HG03196 (cell line): ENCODE results near the gene TMC8.
"Not testable (repeated sequence)": the region's sequence is repeated elsewhere in the genome, so short reads cannot be mapped to it uniquely, and the experiment has no call there.

Source experiments
- ATAC-seq: cut with Tn5 transposase; IDR thresholded peaks from one replicate; pipeline ENCODE4 v1.9.1; 2021; ENCODE audit not compliant: unreplicated experiment

Gene TMC8

DNA sequence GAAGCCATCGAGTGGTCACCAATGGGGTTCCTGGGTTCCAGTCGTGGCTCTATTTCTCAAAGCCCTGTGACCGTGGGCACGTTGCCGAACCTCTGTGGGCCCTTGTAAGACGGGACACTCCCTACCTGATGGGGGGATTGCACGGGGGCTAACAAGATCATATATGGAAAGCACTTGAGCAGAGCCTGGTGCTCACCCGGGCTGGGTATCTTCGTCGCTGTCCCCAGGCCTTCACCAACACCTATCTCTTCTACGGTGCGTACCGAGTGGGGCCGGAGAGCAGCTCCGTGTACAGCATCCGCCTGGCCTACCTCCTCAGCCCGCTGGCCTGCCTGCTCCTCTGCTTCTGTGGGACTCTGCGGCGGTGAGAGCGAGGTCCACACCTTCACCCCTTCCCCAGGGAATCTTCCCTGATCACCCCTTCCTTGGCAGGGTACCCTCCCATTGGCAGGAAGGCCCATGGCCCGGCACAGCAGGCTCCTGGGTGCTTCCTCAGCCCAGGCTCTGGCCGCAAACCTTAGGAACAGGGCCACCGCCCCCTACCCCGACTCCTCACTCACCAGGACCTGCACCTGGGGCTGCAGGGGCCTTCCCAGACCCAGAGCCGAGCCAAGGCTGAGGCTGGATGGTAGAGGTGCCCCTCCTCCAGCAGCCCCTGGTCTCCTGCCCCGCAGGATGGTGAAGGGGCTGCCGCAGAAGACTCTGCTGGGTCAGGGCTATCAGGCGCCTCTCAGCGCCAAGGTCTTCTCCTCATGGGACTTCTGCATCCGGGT lies 2.8 kb downstream of the TMC8 start:
- no peak for ATAC-seq

DNA sequence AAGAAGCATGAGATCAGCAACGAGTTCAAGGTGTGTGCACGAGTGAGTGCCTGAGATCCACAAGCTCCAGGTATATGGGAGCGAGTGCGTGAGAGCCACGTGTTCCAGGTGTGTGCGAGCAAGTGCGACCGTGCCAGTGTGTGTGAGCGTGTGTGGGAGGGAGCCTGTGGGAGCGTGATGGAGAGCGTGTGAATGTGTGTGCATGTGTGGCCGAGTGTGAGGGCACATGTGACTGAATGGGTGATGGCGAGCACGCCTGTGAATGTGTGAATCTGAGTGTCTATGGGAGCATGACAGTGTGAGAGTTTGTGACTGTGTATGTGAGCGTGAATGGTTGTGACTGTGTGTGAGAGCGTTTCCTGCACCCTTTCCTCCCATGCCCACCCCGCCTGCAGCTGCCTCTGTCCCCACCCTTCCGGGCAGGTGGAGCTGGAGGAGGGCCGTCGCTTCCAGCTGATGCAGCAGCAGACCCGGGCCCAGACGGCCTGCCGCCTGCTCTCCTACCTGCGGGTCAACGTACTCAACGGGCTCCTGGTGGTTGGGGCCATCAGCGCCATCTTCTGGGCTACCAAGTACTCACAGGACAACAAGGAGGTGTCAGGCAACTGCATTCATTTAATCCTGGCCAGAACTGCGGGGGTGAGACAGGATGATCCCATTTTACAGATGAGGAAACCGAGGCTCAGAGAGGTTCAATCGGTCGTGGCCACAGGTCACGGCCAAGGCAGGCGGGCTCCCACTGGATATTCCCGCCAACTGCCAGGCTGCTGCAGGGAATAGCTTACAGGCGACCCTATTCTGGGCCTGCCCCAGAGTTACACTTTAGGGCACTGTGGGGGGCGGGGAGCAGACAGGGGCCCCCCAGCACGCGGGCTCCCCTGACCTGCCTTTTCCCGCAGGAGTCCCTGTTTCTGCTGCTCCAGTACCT lies 3.7 kb downstream of the TMC8 start:
- ATAC-seq, result no peak

DNA sequence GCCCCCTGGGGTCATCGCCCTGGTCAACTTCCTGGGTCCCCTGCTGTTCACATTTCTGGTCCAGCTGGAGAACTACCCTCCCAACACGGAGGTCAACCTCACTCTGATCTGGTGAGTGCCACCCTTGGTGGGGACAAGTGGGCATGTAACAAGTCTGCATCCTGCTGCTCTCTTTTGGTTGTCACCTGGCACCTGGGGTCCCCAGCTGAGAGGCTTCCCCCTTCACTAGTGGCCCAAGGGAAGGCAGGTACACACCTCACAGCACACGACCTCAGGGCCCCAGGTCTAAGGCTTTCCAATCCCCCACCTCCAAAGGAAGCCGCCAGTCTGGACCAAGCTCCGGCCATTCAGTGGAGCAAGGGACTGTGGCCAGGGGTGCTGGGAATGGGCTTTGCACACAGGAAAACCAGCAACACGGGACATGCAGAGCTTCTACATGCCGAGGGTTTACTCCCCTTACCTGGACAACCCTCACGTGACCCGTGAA lies 4.4 kb downstream of the TMC8 start:
- no peak for ATAC-seq

DNA sequence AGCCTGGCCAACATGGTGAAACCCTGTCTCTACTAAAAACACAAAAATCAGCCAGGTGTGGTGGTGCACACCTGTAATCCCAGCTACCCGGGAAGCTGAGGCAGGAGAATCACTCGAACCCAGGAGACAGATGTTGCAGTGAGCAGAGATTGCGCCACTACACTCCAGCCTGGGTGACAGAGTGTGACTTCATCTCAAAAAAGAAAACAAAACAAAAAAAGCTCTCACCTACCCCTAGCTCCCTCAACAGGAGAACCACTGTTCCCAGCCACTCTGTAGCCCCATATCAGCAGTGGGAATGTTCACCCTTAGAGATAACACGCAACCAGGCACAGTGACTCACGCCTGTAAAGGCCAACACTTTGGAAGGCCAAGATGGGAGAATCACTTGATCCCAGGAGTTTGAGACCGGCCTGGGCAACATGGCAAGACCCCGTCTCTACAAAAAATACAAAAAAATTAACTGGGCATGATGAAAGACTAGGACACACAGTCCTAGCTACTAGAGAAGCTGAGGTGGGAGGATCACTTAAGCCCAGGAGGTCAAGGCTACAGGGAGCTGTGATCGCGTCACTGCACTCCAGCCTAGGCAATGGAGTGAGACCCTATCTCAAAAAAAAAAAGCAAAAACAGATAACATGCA lies 5.4 kb downstream of the TMC8 start:
- no peak for ATAC-seq

DNA sequence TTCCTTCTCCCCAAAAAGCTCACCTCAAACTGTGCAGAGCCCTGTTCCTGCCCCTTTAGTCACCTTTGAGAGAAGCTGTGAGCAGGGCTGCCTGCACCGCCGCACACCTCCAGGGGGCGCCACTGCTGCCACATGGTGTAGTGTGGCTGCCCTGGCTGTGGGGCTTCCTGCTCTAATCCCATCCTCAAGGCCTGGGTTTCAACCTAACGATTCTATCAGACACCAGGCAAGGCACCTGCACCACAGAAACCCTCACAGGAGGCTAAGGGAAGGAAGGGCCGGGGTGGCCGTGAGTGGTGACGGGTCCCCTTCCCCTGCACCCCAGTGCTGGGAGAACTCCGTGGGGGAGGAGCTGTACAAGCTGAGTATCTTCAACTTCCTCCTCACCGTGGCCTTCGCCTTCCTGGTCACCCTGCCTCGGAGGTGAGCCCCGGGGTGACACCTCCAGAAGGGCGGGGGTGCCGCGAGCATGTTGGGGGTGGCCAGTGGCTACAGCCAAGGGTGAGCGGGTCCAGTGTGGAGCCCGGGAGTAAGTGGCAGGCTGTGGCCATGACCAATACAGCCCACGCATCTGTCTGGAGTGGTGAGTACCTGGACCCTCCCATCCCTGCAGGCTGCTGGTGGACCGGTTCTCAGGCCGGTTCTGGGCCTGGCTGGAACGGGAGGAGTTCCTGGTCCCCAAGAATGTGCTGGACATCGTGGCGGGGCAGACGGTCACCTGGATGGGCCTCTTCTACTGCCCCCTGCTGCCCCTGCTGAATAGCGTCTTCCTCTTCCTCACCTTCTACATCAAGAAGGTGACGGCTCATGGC lies 7.0 kb downstream of the TMC8 start:
- no peak for ATAC-seq

DNA sequence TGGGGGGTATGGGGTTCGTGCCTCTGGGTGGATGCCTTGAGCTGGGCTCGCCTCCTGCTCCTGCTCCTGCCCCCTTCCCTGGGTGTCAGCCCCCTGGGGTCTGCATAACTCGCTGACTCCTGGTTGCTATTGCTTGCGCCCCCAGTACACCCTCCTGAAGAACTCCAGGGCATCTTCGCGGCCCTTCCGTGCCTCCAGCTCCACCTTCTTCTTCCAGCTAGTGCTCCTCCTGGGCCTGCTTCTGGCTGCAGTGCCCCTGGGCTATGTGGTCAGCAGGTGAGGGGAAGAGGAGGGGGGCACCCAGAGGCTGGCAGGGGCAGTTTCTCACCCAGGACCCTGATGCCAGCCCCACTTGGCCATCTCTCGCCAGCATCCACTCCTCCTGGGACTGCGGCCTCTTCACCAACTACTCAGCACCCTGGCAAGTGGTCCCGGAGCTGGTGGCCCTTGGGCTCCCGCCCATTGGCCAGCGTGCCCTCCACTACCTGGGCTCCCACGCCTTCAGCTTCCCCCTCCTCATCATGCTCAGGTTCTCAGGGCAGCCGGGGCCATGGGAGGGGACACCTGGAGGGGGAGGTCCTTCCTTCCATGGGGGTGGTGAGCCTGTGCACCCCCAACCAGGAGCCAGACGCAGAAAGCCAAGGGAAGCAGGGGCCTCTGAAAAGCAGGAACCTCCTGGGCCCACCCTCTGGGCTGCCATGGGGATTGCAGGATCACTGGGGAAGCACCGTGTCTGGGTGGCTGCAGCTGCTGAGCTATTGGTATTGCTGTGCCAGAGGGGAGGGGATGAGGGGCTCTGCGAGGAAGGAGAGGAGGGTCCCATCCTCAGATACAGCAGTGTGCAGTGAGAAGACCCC lies 7.9 kb downstream of the TMC8 start:
- ATAC-seq, result no peak

DNA sequence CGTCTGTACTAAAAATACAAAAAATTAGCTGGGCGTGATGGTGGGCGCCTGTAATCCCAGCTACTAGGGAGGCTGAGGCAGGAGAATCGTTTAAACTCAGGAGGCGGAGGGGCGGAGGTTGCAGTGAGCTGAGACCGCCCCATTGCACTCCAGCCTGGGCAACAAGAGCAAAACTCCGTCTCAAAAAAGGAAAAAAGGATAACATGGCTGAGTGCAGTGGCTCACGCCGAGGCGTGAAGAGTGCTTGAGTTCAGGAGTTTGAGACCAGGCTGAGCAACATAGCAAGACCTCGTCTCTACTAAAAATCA lies 9.2 kb downstream of the TMC8 start:
- not testable (repeated sequence) for ATAC-seq

DNA sequence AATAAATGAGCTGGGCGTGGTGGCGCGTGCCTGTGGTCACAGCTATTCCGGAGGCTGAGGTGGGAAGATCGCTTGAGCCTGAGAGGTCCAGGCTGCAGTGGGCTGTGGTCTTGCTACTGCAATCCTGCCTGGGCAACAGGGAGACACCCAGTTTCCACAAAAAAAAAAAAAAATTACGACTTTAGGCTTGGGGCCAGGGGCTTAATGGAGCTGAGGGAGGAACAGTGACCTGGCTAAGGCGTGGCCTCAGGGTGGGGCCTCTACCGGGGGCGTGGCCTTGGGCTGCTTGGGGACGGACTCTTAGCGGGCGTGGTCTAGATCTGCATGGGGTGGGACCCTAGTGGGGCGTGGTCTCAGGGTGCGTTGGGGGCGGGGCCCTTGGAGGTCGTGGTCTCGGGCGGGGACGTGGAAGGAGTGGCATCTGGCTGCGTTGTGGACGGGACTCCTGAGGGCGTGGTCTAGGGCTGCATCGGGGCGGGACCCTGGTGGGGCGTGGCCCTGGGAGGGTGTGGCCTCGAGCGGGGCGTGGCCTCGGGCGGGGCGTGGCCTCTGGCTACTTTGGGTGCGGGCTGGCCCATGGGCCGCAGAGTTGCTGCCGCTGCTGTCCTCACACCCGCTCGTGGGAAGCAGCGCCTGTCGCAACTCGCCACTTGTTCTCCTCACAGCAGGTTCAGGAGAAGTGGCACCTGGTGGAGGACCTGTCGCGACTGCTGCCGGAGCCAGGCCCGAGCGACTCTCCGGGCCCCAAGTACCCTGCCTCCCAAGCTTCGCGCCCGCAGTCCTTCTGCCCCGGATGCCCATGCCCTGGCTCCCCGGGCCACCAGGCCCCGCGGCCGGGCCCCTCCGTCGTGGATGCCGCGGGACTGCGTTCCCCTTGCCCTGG lies 9.8 kb downstream of the TMC8 start:
- ATAC-seq, result peak; percentile 55

DNA sequence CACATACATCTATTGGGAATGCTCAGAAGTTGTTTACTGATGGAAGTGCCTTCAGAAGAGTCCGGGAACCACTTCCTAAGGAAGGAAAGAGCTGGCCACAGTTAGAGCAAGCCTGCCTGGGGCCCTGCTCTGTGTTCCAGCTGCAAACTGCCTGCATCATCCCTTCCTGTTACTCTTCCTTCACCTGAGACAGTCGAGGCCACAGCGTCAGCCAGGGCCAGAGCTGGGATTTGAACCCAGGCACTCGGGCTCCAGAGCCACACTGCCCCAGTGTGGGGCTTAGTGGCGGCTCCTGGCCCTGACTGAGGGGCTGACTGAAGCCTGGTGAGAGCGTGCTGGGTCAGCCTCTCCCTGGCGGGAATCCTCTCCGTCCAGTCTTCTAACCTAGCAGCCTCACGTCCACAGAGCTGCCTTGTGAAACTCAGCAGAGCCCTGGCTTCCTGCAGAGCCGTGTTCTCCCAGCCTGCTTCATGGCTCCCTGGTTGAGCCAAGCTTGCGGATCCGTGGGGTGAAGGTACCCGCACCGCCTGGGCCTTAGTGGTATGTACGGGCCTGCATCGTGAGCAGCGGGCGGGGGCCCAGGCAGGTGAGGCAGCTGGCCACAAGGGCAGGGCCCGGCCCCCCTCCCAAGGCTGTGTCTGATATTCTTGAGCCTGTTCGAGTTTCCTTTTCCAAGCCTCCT lies 11.0 kb downstream of the TMC8 start:
- ATAC-seq, result no peak

DNA sequence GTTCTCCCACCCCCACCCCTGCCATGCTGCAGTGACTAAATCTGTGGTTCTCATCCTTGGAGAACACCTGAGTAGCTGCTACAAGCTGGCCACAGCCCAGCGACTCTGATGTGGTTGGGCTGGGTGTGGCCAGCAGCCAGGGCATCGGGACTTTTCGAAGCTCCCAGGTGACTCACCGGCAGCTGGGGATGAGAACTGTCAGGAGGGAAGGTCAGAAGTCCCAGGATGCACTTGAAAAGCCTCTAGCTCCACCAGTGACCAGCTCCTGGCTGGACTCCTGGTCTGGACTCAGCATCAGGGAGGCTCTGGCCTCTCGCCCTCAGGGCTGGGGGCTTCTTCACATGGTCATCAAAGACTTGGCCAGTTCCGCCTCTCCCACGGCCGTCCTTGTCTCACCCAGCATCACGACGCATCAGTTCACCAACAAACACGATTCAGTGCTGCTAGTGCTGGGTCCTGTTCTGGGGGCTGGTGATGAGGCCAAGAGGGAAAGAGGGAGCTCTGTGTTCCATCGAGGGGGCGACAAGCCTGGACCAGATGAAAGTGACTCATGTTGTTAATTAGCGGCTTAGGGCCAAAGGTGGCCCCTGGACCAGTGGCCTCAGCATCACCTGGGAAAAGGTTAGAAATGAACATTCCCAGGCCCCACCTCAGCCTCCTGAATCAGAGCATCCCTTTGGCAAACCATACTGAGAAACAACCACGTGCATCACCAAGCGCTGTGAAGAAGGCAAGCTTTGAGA lies 11.7 kb downstream of the TMC8 start:
- ATAC-seq, result no peak

DNA sequence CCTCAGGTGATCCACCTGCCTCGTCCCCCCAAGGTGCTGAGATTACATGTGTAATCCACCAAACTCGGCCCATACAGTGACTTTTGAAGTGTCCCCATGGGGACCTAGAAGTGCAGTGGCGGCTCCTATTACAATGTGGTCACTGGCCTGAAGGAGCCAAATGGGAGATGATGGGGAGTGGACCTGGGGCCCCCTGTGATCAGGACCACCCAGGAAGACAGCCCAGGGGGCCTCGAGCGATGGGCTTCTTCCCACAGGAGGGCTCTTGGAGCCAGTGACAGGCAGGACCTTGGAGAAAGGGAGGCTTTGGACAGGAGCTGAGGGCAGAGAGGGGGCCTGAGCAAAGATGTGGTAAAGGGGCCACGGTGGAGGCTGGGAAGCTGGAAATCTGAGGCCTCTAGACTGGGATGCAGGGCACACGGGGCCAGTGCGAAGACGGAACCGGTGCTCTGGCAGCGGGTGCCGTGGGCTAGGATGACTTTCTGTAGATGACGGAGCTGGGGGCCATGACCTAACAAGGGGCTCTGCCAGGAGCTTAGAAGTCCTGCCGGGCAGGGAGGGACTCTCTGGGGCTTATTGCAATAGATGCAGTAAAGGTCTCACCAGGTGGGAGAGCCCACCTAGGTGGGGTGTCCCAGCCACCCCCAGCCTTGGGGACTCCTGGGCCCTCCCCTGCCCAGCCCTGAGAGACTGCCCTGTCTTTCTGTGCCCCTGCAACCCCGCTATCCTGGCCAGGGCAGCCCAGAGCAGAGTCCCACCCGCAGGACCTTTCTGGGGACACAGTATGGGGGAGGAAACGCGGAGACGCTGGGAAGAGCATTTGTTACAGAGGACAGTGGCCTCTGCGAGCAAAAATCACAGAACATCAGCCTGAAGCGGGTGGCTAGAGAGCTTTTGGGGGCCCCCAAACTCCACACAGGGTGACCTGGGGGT lies 12.9 kb downstream of the TMC8 start:
- ATAC-seq, result no peak

DNA sequence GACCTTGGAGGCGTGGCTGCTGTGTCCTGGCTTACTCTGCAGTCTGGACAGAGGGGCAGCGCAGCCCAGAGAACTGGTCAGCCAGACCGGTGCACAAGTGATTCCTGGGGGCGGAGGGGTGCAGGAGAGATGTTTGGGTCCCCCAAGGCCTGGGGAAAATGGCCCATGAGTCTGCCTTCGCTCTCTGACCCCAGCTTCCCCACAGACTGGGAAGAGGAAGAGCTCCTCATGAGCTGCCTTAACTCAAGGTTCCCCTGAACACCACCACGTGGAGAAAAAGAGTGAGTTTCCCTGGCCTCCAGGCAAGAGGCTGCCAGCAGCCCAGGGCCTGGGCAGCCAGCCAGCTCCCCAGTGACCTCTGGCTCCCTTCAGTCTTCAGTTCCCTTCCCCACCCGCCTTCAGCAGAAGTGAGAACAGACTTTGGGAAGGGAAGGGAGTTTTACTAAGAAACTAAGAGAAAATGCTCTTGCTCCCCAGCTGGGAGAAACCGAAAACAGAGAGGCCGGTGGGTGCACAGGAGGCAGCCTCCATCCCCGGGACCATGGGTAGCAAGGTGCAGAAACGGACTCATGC lies 13.7 kb downstream of the TMC8 start:
- no peak for ATAC-seq

DNA sequence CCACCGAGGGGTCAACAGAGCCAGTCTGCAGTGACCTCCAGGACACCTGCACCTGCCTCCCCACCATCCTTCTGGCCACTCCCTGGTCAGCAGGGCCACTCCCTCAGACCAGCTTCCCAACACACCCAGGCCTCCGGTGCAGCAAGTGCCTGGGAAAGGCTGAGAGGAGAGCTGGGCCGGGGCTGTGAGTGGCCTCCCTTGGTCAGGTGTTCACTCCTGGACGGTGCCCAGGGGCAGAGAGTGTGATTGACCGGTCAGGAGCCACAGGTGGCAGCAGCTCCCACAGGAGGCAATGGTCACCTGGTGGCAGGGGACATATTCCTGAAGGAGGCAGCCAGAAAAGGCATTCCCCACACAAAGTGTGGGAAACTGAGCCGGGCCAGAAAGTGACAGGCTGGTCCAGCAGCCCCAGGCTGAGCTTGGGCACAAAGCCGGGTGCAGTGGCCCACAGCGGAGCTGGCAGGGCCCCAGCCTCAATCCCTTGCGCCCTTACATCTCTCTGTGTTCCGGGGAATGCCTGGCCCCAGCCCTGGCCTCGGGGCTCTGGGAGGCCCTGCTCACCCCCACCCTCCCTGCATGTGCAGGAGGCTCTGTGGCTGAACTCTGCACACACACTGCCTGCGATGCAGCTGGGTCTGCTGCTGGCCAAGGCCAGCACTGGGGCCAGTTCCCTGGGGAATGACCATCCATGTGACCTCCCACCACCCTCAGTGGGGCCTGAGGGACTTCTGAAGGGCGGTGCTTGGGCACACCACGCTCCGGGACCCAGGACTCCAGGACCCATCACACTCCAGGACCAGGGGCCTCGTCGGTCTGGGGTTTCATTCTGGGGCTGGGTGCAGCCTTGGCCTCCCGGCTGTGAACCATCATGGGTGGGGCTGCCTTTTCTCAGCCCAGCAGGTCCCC lies 14.4 kb downstream of the TMC8 start:
- ATAC-seq, result no peak

DNA sequence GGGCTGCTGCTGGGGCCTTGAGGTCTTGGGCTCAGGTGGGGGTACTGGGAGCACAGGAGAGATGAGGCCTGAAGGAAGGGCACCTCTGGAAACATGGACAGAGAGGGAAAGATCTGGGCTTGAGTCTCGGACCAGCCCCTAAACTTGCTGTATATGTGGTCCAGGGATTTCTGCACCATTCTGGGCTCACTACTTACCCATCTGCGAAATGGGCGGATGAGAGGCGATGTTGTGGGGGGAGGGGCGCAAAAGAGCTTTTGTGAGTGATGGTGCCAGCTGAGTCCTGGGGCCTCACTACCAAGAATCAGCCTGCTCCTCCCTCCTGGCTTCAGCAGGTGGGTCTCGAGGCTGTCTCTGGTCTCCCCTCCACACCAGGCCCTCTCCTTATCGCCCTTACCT lies 15.9 kb downstream of the TMC8 start:
- ATAC-seq, result no peak

DNA sequence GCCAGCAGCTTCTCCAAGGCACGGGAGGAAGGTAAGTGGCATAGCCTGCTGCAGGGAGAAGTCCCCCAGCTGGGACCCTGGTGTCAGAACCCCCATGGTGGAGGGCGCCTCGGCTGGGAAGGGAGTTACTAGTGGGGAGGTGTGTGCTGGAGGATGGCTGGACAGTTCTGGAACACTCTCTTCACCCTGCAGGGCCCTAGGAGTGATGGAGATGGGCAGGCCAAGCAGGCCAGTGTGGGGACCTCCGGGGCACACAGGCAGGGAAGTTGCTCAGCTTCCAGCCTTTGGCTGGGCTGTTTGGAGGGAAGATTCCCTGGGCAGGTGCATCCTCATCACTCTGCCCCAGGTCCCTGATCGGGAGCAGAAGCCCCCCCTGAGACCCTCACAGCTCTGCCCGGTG lies 16.3 kb downstream of the TMC8 start:
- ATAC-seq, result no peak
